CD4-positive, alpha-beta memory T cell (primary cell): ENCODE data around the gene CTPS1. TPM values are rescaled to one million over a fixed set of nuclear protein-coding genes. Genes with fewer than 3 reads are reported as not detected.

Experiments
- CTCF ChIA-PET: fragments of 350-600 bp; sonication (Branson Sonifier 250); formaldehyde crosslinking; loops from one replicate; lab custom pipeline; 2021; ENCODE audit warnings: inconsistent platforms; ENCODE audit not compliant: partially characterized antibody; lab: Charles Lee
- POLR2A ChIA-PET: fragments of 350-600 bp; sonication (Branson Sonifier 250); formaldehyde crosslinking; loops from one replicate; lab custom pipeline; 2021; ENCODE audit not compliant: partially characterized antibody; lab: Charles Lee
- DNase-seq, 5 donors: peaks; one replicate each; pipeline versions ENCODE4 v3.0.0 to v3.0.0-alpha.2; 2020 to 2022; ENCODE audit warnings: mixed read lengths in 1 of 5
- H3K27ac ChIP-seq: one replicate; pipeline ENCODE4 v1.7.0; 2013; ENCODE audit warnings: low read depth, low read length
- H3K27me3 ChIP-seq: 2 replicates; pipeline ENCODE4 v1.7.0; 2013; ENCODE audit warnings: mild to moderate bottlenecking, low read length, moderate library complexity; ENCODE audit not compliant: insufficient read depth
- H3K36me3 ChIP-seq: 2 replicates; pipeline ENCODE4 v1.7.0; 2013; ENCODE audit warnings: mild to moderate bottlenecking, low read length, moderate library complexity; ENCODE audit not compliant: insufficient read depth
- H3K4me1 ChIP-seq: 2 replicates; pipeline ENCODE4 v1.7.0; 2013; ENCODE audit warnings: mild to moderate bottlenecking, low read length, moderate library complexity; ENCODE audit not compliant: insufficient read depth
- H3K4me3 ChIP-seq, 2 donors: one replicate each; pipeline ENCODE4 v1.7.0; 2013; ENCODE audit warnings: low read length in 2 of 2, mild to moderate bottlenecking in 1 of 2
- H3K9me3 ChIP-seq, 2 donors: one replicate each; pipeline ENCODE4 v1.7.0; 2013; ENCODE audit warnings: low read length in 2 of 2, control low read depth in 1 of 2; ENCODE audit not compliant: control insufficient read depth in 1 of 2
- H3K27ac Mint-ChIP-seq, 7 donors: one replicate each; pipeline ENCODE4 v1.8.0; 2020 to 2021; ENCODE audit warnings: mixed read lengths in 7 of 7, mild to moderate bottlenecking in 6 of 7, inconsistent platforms in 3 of 7, moderate library complexity in 3 of 7
- H3K27me3 Mint-ChIP-seq, 2 donors: one replicate each; pipeline ENCODE4 v1.8.0; 2020 to 2021; ENCODE audit warnings: mixed read lengths in 2 of 2
- H3K36me3 Mint-ChIP-seq, 2 donors: one replicate each; pipeline ENCODE4 v1.8.0; 2020 to 2021; ENCODE audit warnings: mixed read lengths in 2 of 2, inconsistent platforms in 1 of 2, mild to moderate bottlenecking in 1 of 2
- H3K4me1 Mint-ChIP-seq, 4 donors: one replicate each; pipeline ENCODE4 v1.8.0; 2020 to 2021; ENCODE audit warnings: mixed read lengths in 4 of 4, mild to moderate bottlenecking in 1 of 4
- H3K4me3 Mint-ChIP-seq, 8 donors: one replicate each; pipeline ENCODE4 v1.8.0; 2020 to 2021; ENCODE audit warnings: mixed read lengths in 8 of 8, mild to moderate bottlenecking in 7 of 8, moderate library complexity in 6 of 8, inconsistent platforms in 3 of 8
- H3K9me3 Mint-ChIP-seq, 8 donors: one replicate each; pipeline ENCODE4 v1.8.0; 2020 to 2021; ENCODE audit warnings: mixed read lengths in 8 of 8, mild to moderate bottlenecking in 5 of 8, inconsistent platforms in 3 of 8, moderate library complexity in 1 of 8
- intact Hi-C: fragments of 100-400 bp; cut with micrococcal nuclease; formaldehyde crosslinking; loops from one replicate; pipeline ENCODE4 v1.15.1; 2023
- polyA plus RNA-seq, 2 donors: library from polyadenylated mRNA; unstranded; fragments of 300-500 nt; fragmentation: Illumina TruSeq; gene quantifications; one replicate each; pipeline ENCODE4 v1.2.3, GENCODE V29; 2021
- total RNA-seq, 2 experiments: library from RNA; stranded (reverse); gene quantifications; one replicate each; pipeline ENCODE4 v1.2.3, GENCODE V29; 2021

The CTPS1 gene
- total and polyA plus RNA-seq, 4 experiments from 2014 or later: 11.6 to 19.7 (median 16.4) TPM

DNA sequence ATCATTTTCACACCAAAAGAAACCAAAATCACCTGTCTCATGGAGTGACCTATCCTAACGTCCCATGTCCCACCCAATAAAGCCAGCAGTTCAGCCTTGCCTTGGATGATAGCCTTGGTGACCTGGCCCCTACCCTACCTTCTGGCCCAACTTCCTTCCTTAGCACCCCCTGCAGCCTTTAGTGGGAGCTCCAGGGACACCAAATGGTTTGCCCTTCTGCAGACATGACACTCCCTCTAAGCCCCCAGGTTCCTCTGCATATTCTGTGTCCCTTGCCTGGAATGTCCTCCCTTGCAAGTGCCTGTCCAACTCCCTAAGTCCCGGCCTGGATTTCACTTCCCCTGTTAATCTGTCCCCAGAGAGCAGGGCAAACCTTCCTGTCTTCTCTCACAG lies 39.9 kb downstream of the CTPS1 start:
- intact Hi-C loops: no loop called here
- Histone ChIP-seq H3K36me3 (peaks cover 7% of the 10 kb centered on the region), H3K9me3 (no peaks in the 10 kb centered on the region), H3K4me3 (no peak overlapping the region), H3K27ac (no peak overlapping the region), H3K4me1 (peaks cover 4% of the 10 kb centered on the region), H3K27me3 (no peaks in the 10 kb centered on the region)
- H3K4me1 Mint-ChIP-seq: peaks cover 5 to 15% (median 12%) of the 10 kb centered on the region in 4 donors
- H3K27me3 Mint-ChIP-seq: no peaks in the 10 kb centered on the region
- H3K27ac Mint-ChIP-seq: peak overlapping the region in 2 of 7 donors; percentile 55 to 72
- H3K36me3 Mint-ChIP-seq: peaks cover 10 to 18% of the 10 kb centered on the region in 2 donors
- POLR2A ChIA-PET: no interaction called here
- DNase-seq: no peak
- H3K9me3 Mint-ChIP-seq: no peaks in the 10 kb centered on the region
- H3K4me3 Mint-ChIP-seq: peak overlapping the region in 1 of 8 donors; percentile 18
- CTCF ChIA-PET: no interaction called here

DNA sequence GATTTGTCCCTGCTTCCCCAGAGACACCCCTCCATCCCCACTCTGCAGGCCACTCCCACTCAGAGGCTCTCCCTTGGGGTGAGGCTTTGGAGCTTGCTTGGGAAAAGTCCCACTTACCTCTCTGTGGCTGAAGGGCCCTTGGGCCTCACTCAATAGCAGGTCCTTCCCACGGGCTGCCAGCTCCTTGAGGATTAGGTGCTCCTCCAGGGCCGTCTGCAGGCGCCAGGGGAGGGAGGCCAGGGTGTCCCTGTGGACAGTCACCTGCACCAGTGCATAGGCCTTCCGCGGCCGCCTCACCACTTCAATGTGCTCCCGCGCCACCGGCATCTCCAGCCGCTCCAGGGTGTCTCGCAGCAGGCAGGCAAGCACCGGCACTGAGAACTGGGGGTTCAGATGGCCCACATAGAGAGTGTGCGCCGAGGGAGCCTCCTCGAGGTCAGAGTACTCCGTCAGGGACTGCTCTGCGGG lies 40.6 kb downstream of the CTPS1 start:
- H3K9me3 Mint-ChIP-seq: no peaks in the 10 kb centered on the region
- no peak overlapping the region for H3K27ac Mint-ChIP-seq
- H3K4me3 ChIP-seq: no peak overlapping the region
- intact Hi-C loops: no loop called here
- no peaks in the 10 kb centered on the region for H3K27me3 ChIP-seq
- H3K9me3 ChIP-seq: no peaks in the 10 kb centered on the region
- H3K27me3 Mint-ChIP-seq: no peaks in the 10 kb centered on the region
- peaks cover 0 to 10% (median 8%) of the 10 kb centered on the region in 4 donors for H3K4me1 Mint-ChIP-seq
- H3K27ac ChIP-seq: no peak overlapping the region
- ChIA-PET POLR2A (no interaction called here), CTCF (no interaction called here)
- H3K4me3 Mint-ChIP-seq: no peak overlapping the region
- peaks cover 4% of the 10 kb centered on the region for H3K4me1 ChIP-seq
- DNase-seq: no peak
- H3K36me3 Mint-ChIP-seq: peaks cover 6 to 23% of the 10 kb centered on the region in 2 donors
- peaks cover 4% of the 10 kb centered on the region for H3K36me3 ChIP-seq

DNA sequence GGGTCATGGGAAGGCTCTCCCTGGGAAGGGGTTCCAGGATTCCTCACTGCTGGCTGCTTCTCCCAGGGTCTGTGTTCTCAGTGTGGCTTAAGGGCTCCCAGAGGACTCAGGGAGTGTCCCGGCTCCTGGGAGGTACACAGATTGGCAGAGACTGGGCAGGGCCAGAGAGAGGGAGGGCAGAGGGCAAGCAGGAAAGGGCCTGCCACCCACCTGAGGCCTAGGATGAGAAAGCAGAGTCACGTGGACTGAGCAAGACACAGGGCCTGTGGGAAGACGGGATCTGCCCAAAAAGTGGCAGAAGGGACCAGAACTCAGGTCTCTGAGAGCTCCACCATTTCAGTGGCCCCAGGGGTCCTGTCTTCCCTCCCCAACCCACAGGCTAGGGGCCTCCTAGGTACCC lies 41.2 kb downstream of the CTPS1 start:
- H3K4me3 Mint-ChIP-seq: no peak overlapping the region
- peak overlapping the region in 1 of 7 donors; percentile 64 for H3K27ac Mint-ChIP-seq
- Histone ChIP-seq H3K27me3 (no peaks in the 10 kb centered on the region), H3K4me1 (peaks cover 4% of the 10 kb centered on the region), H3K4me3 (no peak overlapping the region), H3K9me3 (no peaks in the 10 kb centered on the region), H3K36me3 (no peaks in the 10 kb centered on the region), H3K27ac (no peak overlapping the region)
- H3K27me3 Mint-ChIP-seq: no peaks in the 10 kb centered on the region
- H3K4me1 Mint-ChIP-seq: peaks cover 0 to 10% (median 8%) of the 10 kb centered on the region in 4 donors
- ChIA-PET CTCF (no interaction called here), POLR2A (no interaction called here)
- H3K9me3 Mint-ChIP-seq: no peaks in the 10 kb centered on the region
- DNase-seq: no peak
- peaks cover 6 to 22% of the 10 kb centered on the region in 2 donors for H3K36me3 Mint-ChIP-seq
- intact Hi-C loops: no loop called here

DNA sequence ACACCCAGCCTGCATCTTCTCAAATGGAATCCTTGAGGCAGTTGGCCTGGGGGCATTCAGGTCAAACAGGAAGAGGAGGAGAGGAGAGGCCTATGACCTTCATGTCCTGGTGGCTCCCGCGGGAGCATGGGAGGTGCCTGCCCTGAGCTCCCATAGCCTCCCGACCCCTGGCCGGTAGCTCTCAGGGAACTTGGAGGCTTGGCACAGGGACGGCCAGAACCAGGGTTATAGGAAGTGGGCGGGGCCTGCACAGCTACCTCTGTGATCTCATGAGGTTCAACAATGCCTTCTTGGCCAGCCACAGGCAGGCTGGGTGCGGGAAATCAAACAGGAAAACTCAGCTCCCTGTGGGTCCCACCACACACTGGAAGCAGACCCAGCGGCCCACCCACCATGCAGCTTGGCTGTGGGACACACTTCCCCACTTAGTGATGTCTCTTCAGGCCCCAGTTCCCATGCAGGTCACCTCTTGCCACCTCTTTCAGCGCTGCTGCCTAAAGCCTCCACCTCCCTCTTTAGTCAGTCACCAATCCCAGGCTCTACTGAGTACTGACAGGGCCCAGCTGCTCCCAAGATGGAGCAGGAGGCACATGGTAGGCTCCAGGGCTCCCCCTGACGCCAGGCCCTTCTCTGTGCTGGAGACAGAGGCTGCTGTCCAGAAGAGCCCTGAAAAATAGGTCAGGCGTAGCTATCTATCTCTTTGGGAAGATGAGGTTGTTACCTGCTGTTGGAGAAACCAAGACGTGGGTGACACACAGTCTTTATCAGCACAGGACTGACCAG lies 42.2 kb downstream of the CTPS1 start, which contains the start of gene SLFNL1:
SLFNL1 (minus strand) TSS at position 200 of the 783 bp plus-strand sequence. CDS start 1,065 bp downstream, outside the sequence.
- ChIA-PET POLR2A (interaction anchor here (1.0 kb wide), 1 partner anchor 18 kb away, joined by 3 read pairs; no protein-coding TSS in a partner anchor), CTCF (no interaction called here)
- no peak for DNase-seq
- peaks cover 6% of the 10 kb centered on the region for H3K36me3 ChIP-seq
- H3K4me3 ChIP-seq: no peak within 1 kb of the TSS
- H3K27me3 ChIP-seq: no peaks in the 10 kb centered on the region
- Mint-ChIP-seq H3K27me3 (no peaks in the 10 kb centered on the region), H3K27ac (peak within 1 kb of the TSS in 5 of 7 donors; percentile 29 to 88 (median 64)), H3K4me3 (no peak within 1 kb of the TSS), H3K36me3 (peaks cover 9 to 23% of the 10 kb centered on the region in 2 donors), H3K9me3 (no peaks in the 10 kb centered on the region), H3K4me1 (peaks cover 5 to 15% (median 13%) of the 10 kb centered on the region in 4 donors)
- H3K4me1 ChIP-seq: peaks cover 10% of the 10 kb centered on the region
- no peak within 1 kb of the TSS for H3K27ac ChIP-seq
- no peaks in the 10 kb centered on the region for H3K9me3 ChIP-seq
- intact Hi-C loops: no loop called here

DNA sequence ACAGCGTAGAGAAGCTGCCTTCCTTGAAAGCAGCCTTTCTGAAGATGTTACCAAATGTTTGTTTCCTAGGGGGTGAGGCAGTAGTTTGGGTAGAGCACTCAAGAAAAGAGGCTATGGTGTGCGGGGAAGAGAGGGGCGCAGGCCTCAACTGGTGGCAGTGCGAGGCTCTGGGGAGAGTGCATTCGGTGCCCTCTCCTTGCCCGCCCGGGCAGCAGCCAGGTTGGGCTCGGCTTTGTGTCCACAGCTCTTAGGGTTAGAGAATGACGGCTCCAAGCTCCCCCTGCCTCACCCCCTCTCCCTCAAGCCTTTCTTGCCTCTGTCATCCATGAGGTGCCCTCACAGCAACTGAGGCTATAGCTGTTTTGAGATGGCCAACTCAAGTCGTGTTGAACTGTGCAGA lies 42.9 kb downstream of the CTPS1 start:
- H3K4me1 Mint-ChIP-seq: peaks cover 5 to 15% (median 13%) of the 10 kb centered on the region in 4 donors
- Histone ChIP-seq H3K27me3 (no peaks in the 10 kb centered on the region), H3K27ac (no peak overlapping the region), H3K9me3 (no peaks in the 10 kb centered on the region), H3K4me1 (peaks cover 10% of the 10 kb centered on the region), H3K4me3 (no peak overlapping the region), H3K36me3 (peaks cover 6% of the 10 kb centered on the region)
- H3K36me3 Mint-ChIP-seq: peaks cover 10 to 25% of the 10 kb centered on the region in 2 donors
- no peak for DNase-seq
- CTCF ChIA-PET: no interaction called here
- POLR2A ChIA-PET: no interaction called here
- intact Hi-C loops: no loop called here
- peak overlapping the region in 2 of 7 donors; percentile 29 to 46 for H3K27ac Mint-ChIP-seq
- no peak overlapping the region for H3K4me3 Mint-ChIP-seq
- H3K9me3 Mint-ChIP-seq: no peaks in the 10 kb centered on the region
- H3K27me3 Mint-ChIP-seq: no peaks in the 10 kb centered on the region

DNA sequence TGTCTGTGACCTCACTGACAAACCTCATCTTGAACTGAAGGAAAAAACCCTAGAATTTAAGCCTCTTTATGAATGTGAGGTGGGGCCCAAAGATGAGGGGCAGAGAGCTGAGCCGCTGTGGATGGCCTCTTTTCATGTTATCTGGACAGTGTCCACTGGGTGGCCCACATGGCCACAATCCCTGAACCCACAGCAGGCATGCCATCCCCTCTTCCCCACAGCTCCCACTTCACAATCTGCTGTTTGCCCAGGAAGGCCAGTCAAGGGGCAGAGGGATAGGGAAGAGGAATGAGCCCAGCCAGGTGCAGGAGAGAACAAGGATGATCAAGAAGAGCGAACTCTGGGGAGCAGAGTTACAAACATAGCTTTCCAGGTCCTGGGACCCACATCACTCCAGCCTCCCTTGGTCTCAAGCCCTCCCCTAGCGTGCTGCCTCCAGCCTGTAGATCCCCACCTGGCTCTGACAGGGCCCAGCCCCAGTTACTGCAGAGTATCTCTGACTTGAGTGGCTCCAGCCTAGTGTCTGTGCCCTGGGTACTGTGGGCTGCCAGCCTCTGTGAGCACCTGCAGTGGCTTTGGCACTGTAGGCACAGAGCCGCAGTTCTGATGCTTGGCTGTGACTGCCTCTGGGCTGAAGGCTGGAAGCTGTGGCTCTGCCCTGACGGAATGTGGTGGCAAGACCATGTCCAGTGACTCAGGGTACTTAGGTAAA lies 43.9 kb downstream of the CTPS1 start:
- no peaks in the 10 kb centered on the region for H3K27me3 Mint-ChIP-seq
- peak overlapping the region in 3 of 7 donors; percentile 37 to 69 (median 63) for H3K27ac Mint-ChIP-seq
- H3K9me3 Mint-ChIP-seq: no peaks in the 10 kb centered on the region
- H3K4me3 Mint-ChIP-seq: no peak overlapping the region
- Histone ChIP-seq H3K9me3 (no peaks in the 10 kb centered on the region), H3K27ac (no peak overlapping the region), H3K36me3 (peaks cover 10% of the 10 kb centered on the region), H3K4me3 (no peak overlapping the region), H3K4me1 (peaks cover 10% of the 10 kb centered on the region), H3K27me3 (no peaks in the 10 kb centered on the region)
- POLR2A ChIA-PET: no interaction called here
- CTCF ChIA-PET: no interaction called here
- no peak for DNase-seq
- H3K36me3 Mint-ChIP-seq: peaks cover 12 to 30% of the 10 kb centered on the region in 2 donors
- peaks cover 5 to 15% (median 13%) of the 10 kb centered on the region in 4 donors for H3K4me1 Mint-ChIP-seq
- intact Hi-C loops: no loop called here

DNA sequence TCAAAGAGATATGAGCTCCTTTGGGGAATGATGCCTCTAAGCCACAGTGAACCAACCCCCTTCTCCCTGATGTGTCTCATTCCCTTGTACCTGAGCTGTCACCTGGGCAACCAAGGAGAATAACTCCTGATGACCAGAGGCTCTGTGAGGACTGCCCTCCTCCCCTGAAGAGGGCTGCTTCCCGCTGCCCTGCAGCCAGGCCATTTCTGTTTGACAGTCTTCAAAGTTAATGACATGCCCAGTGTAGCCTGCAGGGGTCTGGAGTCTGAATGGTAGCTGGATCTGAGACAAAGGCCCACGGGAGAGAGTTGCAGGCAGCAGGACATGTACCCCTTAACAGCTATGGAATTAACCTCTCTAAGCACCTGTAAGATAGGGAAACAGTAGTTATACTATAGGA lies 45.5 kb downstream of the CTPS1 start:
- Histone ChIP-seq H3K9me3 (no peaks in the 10 kb centered on the region), H3K36me3 (peaks cover 18% of the 10 kb centered on the region), H3K4me1 (peaks cover 10% of the 10 kb centered on the region), H3K27ac (no peak overlapping the region), H3K27me3 (no peaks in the 10 kb centered on the region), H3K4me3 (no peak overlapping the region)
- ChIA-PET POLR2A (interaction anchor here (0.8 kb wide), 1 partner anchor 21 kb away, joined by 3 read pairs; no protein-coding TSS in a partner anchor), CTCF (no interaction called here)
- peaks cover 5 to 15% (median 13%) of the 10 kb centered on the region in 4 donors for H3K4me1 Mint-ChIP-seq
- H3K4me3 Mint-ChIP-seq: no peak overlapping the region
- peaks cover 12 to 33% of the 10 kb centered on the region in 2 donors for H3K36me3 Mint-ChIP-seq
- intact Hi-C loops: no loop called here
- no peaks in the 10 kb centered on the region for H3K27me3 Mint-ChIP-seq
- DNase-seq: no peak
- peak overlapping the region in 2 of 7 donors; percentile 9 to 36 for H3K27ac Mint-ChIP-seq
- H3K9me3 Mint-ChIP-seq: no peaks in the 10 kb centered on the region
